ENCODE data around the gene CNTNAP2.
A peak's percentile ranks its signal among the peaks of the same experiment; 100 is the strongest.

The CNTNAP2 gene

GRCh38 chr7:148264933-148265557 is 2148.4 kb downstream of the CNTNAP2 start:
- Histone ChIP-seq H3K27ac (no peak overlapping the region), H3K36me3 (ENCODE audit: insufficient read depth, low read length) (no peaks in the 10 kb centered on the region), H3K9ac (ENCODE audit: insufficient read length) (no peak overlapping the region), H3K4me3 (no peak overlapping the region), H3K9me3 (ENCODE audit: low read depth, low read length) (no peaks in the 10 kb centered on the region)
- peak; percentile 78 for DNase-seq (ENCODE audit: low read depth, low spot score)
- no peak for TF ChIP-seq EZH2 (IDR thresholded peaks at IDR 0.05)

GRCh38 chr7:148265896-148266295 is 2149.3 kb downstream of the CNTNAP2 start:
- Histone ChIP-seq H3K36me3 (ENCODE audit: insufficient read depth, low read length) (no peaks in the 10 kb centered on the region), H3K27ac (no peak overlapping the region), H3K4me3 (no peak overlapping the region), H3K9ac (ENCODE audit: insufficient read length) (no peak overlapping the region), H3K9me3 (ENCODE audit: low read depth, low read length) (no peaks in the 10 kb centered on the region)
- DNase-seq (ENCODE audit: low read depth, low spot score): no peak
- TF ChIP-seq FOXP2 (optimal IDR thresholded peaks at IDR 0.05; ENCODE audit: control extremely low read depth, extremely low read length, insufficient read depth): no peak
- TF ChIP-seq EZH2 (IDR thresholded peaks at IDR 0.05): no peak
- no peak for TF ChIP-seq POLR2AphosphoS5 (IDR thresholded peaks at IDR 0.05; ENCODE audit: borderline replicate concordance, low read depth, low read length)

- no peak overlapping the region for H3K27ac ChIP-seq
- no peak overlapping the region for H3K4me3 ChIP-seq
- no peak overlapping the region for H3K9ac ChIP-seq (ENCODE audit: insufficient read length)
- TF ChIP-seq POLR2AphosphoS5 (IDR thresholded peaks at IDR 0.05; ENCODE audit: borderline replicate concordance, low read depth, low read length) (no peak), EZH2 (IDR thresholded peaks at IDR 0.05) (no peak), FOXP2 (optimal IDR thresholded peaks at IDR 0.05; ENCODE audit: control extremely low read depth, extremely low read length, insufficient read depth) (no peak)
- no peak for DNase-seq (ENCODE audit: low read depth, low spot score)
- no peaks in the 10 kb centered on the region for H3K36me3 ChIP-seq (ENCODE audit: insufficient read depth, low read length)
- no peaks in the 10 kb centered on the region for H3K9me3 ChIP-seq (ENCODE audit: low read depth, low read length)
Measured at GRCh38 chr7:148266795-148267194, 2150.2 kb downstream of the CNTNAP2 start.

GRCh38 chr7:148270576-148270975 is 2154.0 kb downstream of the CNTNAP2 start:
- no peak for TF ChIP-seq EZH2 (IDR thresholded peaks at IDR 0.05)
- no peak for TF ChIP-seq POLR2AphosphoS5 (IDR thresholded peaks at IDR 0.05; ENCODE audit: borderline replicate concordance, low read depth, low read length)
- TF ChIP-seq FOXP2 (optimal IDR thresholded peaks at IDR 0.05; ENCODE audit: control extremely low read depth, extremely low read length, insufficient read depth): no peak

GRCh38 chr7:148274118-148274517 is 2157.5 kb downstream of the CNTNAP2 start:
- no peak overlapping the region for H3K4me3 ChIP-seq
- no peak for TF ChIP-seq POLR2AphosphoS5 (IDR thresholded peaks at IDR 0.05; ENCODE audit: borderline replicate concordance, low read depth, low read length)
- no peak for TF ChIP-seq FOXP2 (optimal IDR thresholded peaks at IDR 0.05; ENCODE audit: control extremely low read depth, extremely low read length, insufficient read depth)
- TF ChIP-seq EZH2 (IDR thresholded peaks at IDR 0.05): no peak
- DNase-seq (ENCODE audit: low read depth, low spot score): no peak
- no peaks in the 10 kb centered on the region for H3K36me3 ChIP-seq (ENCODE audit: insufficient read depth, low read length)
- no peak overlapping the region for H3K27ac ChIP-seq
- no peaks in the 10 kb centered on the region for H3K9me3 ChIP-seq (ENCODE audit: low read depth, low read length)
- H3K9ac ChIP-seq (ENCODE audit: insufficient read length): no peak overlapping the region

More at GRCh38 chr7:148270576-148270975, 2154.0 kb downstream of the CNTNAP2 start:
- Histone ChIP-seq H3K9ac (ENCODE audit: insufficient read length) (no peak overlapping the region), H3K4me3 (no peak overlapping the region), H3K27ac (no peak overlapping the region), H3K9me3 (ENCODE audit: low read depth, low read length) (no peaks in the 10 kb centered on the region), H3K36me3 (ENCODE audit: insufficient read depth, low read length) (no peaks in the 10 kb centered on the region)
- DNase-seq (ENCODE audit: low read depth, low spot score): no peak

- Histone ChIP-seq H3K4me3 (no peak overlapping the region), H3K27ac (no peak overlapping the region), H3K36me3 (ENCODE audit: insufficient read depth, low read length) (no peaks in the 10 kb centered on the region), H3K9ac (ENCODE audit: insufficient read length) (no peak overlapping the region), H3K9me3 (ENCODE audit: low read depth, low read length) (no peaks in the 10 kb centered on the region)
- no peak for DNase-seq (ENCODE audit: low read depth, low spot score)
- TF ChIP-seq POLR2AphosphoS5 (IDR thresholded peaks at IDR 0.05; ENCODE audit: borderline replicate concordance, low read depth, low read length) (no peak), EZH2 (IDR thresholded peaks at IDR 0.05) (no peak), FOXP2 (optimal IDR thresholded peaks at IDR 0.05; ENCODE audit: control extremely low read depth, extremely low read length, insufficient read depth) (no peak)
Measured at GRCh38 chr7:148275359-148275890, 2158.8 kb downstream of the CNTNAP2 start.

GRCh38 chr7:148276314-148277041 is 2159.9 kb downstream of the CNTNAP2 start:
- H3K36me3 ChIP-seq (ENCODE audit: insufficient read depth, low read length): no peaks in the 10 kb centered on the region
- no peak overlapping the region for H3K9ac ChIP-seq (ENCODE audit: insufficient read length)
- TF ChIP-seq POLR2AphosphoS5 (IDR thresholded peaks at IDR 0.05; ENCODE audit: borderline replicate concordance, low read depth, low read length) (no peak), FOXP2 (optimal IDR thresholded peaks at IDR 0.05; ENCODE audit: control extremely low read depth, extremely low read length, insufficient read depth) (no peak), EZH2 (IDR thresholded peaks at IDR 0.05) (no peak)
- no peak overlapping the region for H3K27ac ChIP-seq
- DNase-seq (ENCODE audit: low read depth, low spot score): no peak
- H3K9me3 ChIP-seq (ENCODE audit: low read depth, low read length): no peaks in the 10 kb centered on the region
- no peak overlapping the region for H3K4me3 ChIP-seq

GRCh38 chr7:148277042-148277660 is 2160.6 kb downstream of the CNTNAP2 start:
- Histone ChIP-seq H3K27ac (no peak overlapping the region), H3K9me3 (ENCODE audit: low read depth, low read length) (no peaks in the 10 kb centered on the region), H3K9ac (ENCODE audit: insufficient read length) (no peak overlapping the region), H3K4me3 (no peak overlapping the region), H3K36me3 (ENCODE audit: insufficient read depth, low read length) (no peaks in the 10 kb centered on the region)
- TF ChIP-seq FOXP2 (optimal IDR thresholded peaks at IDR 0.05; ENCODE audit: control extremely low read depth, extremely low read length, insufficient read depth) (no peak), POLR2AphosphoS5 (IDR thresholded peaks at IDR 0.05; ENCODE audit: borderline replicate concordance, low read depth, low read length) (no peak), EZH2 (IDR thresholded peaks at IDR 0.05) (no peak)
- no peak for DNase-seq (ENCODE audit: low read depth, low spot score)
